Myocyte (in vitro differentiated cells): ENCODE results near the gene ZNF28. TPM values are rescaled to one million over a fixed set of nuclear protein-coding genes. Genes with fewer than 3 reads are reported as not detected.
"Not testable (repeated sequence)": the region's sequence is repeated elsewhere in the genome, so short reads cannot be mapped to it uniquely, and the experiment has no call there.

Experiments
- DNase-seq: peaks from one replicate; pipeline ENCODE4 v3.0.0-alpha.2; 2012; ENCODE audit warnings: low read depth
- total RNA-seq: library from RNA; depleted of rRNA; stranded (reverse); fragments of >200 nt; gene quantifications from 2 replicates; pipeline ENCODE4 v1.2.3, GENCODE V29; 2014

ZNF28 gene
- total RNA-seq, 1 donor from 2014 or later: 15.0 TPM

- DNase-seq: not testable (repeated sequence)
Measured at GRCh38 chr19:52782864-52783263, 38.6 kb downstream of the ZNF28 start.

GRCh38 chr19:52778811-52779210 lies 42.6 kb downstream of the ZNF28 start:
- DNase-seq: no peak

GRCh38 chr19:52756447-52756846 lies 65.0 kb downstream of the ZNF28 start:
- DNase-seq: not testable (repeated sequence)

GRCh38 chr19:52749780-52750179 lies 71.7 kb downstream of the ZNF28 start:
- no peak for DNase-seq

GRCh38 chr19:52748336-52748950 lies 73.0 kb downstream of the ZNF28 start:
- DNase-seq: peak; percentile 59

Other genes starting within 250 kb of the ZNF28 start
- gene ZNF83, start 183.3 kb downstream of the ZNF28 start, total RNA-seq: 36.3 and 46.6 TPM in 2 replicates
- 3.4 and 8.0 TPM in 2 replicates for gene ZNF611, start 86.6 kb downstream of the ZNF28 start, total RNA-seq
- 2.4 and 2.8 TPM in 2 replicates for gene ZNF600, start 34.8 kb downstream of the ZNF28 start, total RNA-seq
- 18.0 and 19.4 TPM in 2 replicates for gene ZNF468, start 36.0 kb upstream of the ZNF28 start, total RNA-seq
- gene ZNF320, start 76.0 kb upstream of the ZNF28 start, total RNA-seq: 10.2 and 12.6 TPM in 2 replicates
- 0.40 and 0.73 TPM in 2 replicates for gene ZNF888, start 101.8 kb upstream of the ZNF28 start, total RNA-seq
- gene ZNF816, start 141.2 kb upstream of the ZNF28 start, total RNA-seq: 4.7 and 6.2 TPM in 2 replicates
- not detected in 2 replicates for gene ERVV-1, start 192.3 kb upstream of the ZNF28 start, total RNA-seq
- not detected in 2 replicates for gene ERVV-2, start 223.1 kb upstream of the ZNF28 start, total RNA-seq